Measurements from ENCODE around the gene NOP56.

NOP56 gene, protein sequence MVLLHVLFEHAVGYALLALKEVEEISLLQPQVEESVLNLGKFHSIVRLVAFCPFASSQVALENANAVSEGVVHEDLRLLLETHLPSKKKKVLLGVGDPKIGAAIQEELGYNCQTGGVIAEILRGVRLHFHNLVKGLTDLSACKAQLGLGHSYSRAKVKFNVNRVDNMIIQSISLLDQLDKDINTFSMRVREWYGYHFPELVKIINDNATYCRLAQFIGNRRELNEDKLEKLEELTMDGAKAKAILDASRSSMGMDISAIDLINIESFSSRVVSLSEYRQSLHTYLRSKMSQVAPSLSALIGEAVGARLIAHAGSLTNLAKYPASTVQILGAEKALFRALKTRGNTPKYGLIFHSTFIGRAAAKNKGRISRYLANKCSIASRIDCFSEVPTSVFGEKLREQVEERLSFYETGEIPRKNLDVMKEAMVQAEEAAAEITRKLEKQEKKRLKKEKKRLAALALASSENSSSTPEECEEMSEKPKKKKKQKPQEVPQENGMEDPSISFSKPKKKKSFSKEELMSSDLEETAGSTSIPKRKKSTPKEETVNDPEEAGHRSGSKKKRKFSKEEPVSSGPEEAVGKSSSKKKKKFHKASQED

DNA sequence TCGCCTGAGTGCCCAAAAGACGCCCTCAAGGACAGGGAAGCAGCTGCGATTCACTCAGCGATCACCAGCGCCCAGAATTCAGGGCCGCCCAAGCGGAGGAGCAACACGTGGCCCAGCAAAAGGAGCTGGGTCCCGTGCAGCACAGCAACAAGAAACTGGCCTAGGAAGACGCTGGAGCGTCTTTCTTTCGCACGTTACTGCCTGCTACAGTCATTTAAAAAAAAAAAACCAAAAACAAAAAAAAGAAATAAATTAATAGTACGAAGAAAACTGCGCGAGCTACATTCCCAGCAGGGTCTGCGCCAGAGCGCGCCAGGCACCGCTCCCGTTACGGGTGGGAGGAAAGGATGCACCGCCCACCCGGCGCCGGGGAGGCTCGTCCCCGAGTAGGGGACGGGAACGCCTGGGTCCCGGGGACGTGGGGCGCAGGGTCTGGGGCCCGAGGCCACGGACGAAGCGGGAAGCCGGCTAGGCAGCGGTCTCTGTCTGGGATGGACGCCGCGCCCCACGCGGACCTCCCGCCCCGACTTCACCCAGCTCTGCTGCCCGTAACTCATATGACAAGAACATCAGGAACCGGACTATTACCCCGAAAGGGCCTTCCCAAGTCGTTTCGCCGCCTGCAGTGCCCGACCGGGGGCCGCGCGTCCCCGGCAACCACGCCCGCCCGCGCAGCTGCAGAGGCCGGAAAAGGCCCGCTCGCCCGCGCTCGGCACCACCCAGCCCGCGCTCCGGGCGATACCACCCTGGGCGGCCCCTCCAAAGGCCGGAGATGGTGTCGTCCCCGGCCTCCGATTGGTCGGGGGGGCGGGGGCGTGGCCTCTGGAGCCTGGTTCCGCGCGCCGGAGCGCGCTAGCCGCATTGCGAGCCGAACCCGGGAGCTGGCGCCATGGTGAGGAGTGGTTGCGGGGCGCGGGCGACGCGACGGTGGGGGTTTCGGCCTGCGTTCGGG is at the start of gene NOP56:
TSS of gene NOP56 (plus strand) at position 861 of the 952 bp plus-strand sequence. CDS start at position 890, 29 bp downstream.
- peak; percentile 81 to 91 (median 90) for DNase-seq (ENCODE audit: low read depth in 4 of 4, low spot score in 1 of 4)

DNA sequence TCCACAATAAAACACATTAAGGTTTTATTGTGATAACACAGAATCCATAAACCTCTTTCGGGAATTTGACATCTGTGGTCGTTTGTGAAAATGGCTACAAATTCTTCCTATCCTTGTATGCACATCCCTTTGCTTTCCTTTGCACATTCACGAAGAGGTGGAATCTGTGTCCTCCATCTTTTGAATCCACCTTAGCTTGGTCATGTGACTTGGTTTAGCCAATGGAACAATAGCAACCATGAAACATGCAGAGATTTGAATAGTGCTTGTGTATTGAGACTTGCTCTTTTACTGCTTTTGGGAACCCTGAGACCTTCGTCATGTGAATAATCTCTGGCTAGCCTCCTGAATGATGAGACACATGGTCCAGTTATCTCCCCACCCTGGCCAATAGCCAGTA is 49.7 kb upstream of the NOP56 start:
- no peak for DNase-seq (ENCODE audit: low read depth in 4 of 4, low spot score in 1 of 4)

DNA sequence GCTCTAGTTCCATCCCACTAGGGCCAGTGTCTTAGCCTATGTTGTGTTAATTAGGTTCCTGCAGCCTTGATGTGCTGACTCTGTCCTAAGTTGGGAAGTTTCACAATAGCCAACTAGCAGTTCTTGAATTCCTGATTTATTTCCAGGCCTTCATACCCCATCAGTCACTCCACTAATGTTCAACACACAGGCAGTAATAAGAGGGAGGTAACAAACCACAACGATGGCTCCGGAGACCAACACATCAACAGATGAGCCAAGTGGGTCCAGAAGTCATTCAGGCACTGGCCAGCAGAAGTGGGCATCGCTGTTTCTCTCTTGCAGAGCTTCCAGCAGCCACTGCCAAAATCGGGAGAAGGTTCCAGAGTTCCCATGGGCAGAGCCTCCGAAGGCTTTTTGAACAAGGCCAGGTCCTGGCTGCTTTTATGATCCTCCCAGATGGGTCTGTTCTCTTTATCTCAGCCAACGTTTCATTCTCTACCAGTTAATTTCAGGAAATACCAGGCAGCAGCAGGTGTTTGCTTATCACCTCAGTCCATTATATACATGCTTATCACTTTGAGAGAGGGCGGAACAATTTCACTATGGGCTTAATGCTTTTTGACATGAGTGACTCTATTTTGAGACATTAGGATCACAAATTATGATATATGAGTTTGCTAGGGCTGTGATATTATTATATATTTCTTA is 48.5 kb upstream of the NOP56 start:
- no peak for DNase-seq (ENCODE audit: low read depth in 4 of 4, low spot score in 1 of 4)

DNA sequence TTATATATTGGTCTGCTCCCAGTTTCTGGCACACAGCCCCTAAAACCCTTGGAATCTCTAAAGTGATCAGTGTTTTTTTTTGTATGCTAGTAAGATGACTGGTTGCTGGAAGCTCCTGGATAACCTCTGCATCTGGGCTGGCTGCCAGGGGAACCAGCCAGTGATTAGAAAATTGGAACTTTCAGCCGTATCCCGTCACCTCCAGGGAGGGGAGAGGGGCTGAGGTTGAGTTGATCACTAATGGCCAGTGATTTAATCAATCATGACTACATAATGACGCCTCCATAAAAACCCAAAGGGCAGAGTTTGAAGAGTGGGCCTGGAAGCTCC is 48.0 kb upstream of the NOP56 start:
- no peak for DNase-seq (ENCODE audit: low read depth in 4 of 4, low spot score in 1 of 4)

DNA sequence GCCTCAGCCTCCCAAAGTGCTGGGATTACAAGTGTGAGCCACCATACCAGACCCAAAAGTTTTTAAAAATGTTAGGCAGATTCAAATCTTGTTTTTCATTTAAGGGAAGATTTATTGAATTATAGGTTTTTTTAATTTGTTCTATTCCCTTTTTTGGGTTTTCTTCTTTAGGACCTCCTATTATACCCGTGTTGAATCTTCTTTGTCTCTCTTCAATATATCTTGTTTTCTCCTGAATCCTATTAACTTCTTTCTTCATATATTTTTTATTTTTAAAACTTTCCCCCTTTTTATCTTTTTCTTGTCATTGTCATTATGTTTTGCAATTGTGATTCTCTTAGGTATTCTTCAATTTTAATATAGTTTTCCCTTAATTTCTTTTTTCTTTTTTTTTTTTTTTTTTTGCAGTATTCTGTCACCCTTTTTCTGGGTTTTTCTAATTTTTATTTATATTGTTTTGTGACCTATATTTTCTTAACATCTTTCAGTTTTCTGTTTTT is 45.9 kb upstream of the NOP56 start:
- DNase-seq (ENCODE audit: low read depth in 4 of 4, low spot score in 1 of 4), result no peak

DNA sequence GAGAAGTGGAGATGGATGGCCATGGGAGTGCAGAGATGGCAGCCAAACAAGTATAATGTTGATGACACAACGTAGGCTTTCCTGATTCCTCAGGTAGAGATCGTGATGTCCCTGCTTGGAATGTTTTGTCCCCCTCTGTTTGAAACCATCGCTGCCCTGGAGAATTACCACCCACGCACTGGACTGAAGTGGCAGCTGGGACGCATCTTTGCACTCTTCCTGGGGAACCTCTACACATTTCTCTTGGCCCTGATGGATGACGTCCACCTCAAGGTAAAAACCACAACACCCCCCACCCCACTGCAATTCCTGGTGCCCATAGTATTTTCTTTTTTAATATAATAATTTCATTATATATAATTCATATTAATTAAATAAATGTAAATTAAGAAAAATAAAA is 42.1 kb upstream of the NOP56 start:
- DNase-seq (ENCODE audit: low read depth in 4 of 4, low spot score in 1 of 4), result no peak

DNA sequence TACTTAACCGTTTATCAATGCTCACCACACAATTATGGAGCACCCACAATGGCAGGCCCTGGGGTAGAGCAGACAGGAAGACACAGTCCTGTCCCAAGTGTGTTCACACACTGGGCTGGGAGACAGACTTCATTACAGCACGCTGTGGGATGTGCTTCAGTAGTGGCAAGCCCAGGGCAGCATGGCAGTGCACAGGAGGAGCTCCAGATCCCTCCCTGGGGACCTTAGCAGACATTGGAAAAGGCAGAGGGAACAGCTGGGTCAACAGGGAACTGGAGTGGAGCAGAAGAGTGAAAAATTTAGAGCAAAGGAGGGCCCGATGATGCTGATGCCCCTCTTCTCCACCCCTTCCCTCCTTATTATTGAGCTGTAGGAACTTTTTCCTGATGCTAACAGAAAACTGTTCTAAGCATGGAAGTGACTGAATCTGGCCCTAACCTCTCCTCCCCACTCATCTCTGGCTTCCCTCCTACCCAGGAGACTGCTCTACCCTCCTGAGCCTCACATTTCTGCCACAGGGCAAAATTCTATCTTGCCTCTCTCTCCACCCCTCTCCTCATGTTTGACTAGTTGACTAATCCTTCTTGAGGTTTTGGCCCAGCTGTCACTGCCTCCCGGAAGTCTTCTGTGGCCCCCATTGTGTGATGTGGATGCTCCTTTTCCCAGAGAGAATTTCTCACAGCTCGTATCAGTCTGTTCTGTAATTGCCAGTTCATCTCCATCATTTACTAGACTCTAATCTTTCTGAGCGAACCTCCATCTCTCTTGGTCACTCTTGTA is 41.3 kb upstream of the NOP56 start:
- DNase-seq (ENCODE audit: low read depth in 4 of 4, low spot score in 1 of 4), result no peak

DNA sequence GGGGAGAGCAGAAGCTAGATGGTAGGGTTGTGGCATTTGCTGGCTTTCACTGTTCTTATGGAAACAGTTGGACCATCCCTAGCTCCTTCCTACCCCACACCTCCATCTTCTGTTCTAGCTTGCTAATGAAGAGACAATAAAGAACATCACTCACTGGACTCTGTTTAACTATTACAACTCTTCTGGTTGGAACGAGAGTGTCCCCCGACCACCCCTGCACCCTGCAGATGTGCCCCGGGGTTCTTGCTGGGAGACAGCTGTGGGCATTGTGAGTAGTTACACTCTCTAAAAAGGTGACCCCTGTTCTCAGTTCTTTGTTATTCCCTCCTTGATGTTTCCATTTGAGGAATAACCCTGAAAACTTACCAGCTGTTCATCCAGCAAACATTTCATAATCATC is 40.4 kb upstream of the NOP56 start:
- no peak for DNase-seq (ENCODE audit: low read depth in 4 of 4, low spot score in 1 of 4)

DNA sequence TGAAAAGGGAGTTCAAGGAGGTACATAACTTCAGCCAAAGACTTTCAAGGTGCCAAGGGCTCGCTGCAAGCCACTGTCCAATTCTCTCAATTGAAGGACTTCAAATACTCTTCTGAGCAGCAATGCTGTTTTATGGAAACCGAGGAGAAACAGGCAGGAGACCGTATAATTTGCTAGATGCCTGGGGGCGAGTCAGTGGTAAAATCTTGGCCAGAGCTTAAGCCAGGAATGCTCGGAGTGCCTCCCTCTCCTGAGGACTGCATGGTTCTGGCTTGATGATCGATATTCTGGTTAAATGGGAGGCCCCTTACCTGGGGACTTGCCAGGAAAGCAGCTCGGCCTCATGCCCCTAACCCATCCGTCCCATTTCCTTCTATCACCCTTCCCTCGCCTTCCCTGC is 35.8 kb upstream of the NOP56 start:
- no peak for DNase-seq (ENCODE audit: low read depth in 4 of 4, low spot score in 1 of 4)

DNA sequence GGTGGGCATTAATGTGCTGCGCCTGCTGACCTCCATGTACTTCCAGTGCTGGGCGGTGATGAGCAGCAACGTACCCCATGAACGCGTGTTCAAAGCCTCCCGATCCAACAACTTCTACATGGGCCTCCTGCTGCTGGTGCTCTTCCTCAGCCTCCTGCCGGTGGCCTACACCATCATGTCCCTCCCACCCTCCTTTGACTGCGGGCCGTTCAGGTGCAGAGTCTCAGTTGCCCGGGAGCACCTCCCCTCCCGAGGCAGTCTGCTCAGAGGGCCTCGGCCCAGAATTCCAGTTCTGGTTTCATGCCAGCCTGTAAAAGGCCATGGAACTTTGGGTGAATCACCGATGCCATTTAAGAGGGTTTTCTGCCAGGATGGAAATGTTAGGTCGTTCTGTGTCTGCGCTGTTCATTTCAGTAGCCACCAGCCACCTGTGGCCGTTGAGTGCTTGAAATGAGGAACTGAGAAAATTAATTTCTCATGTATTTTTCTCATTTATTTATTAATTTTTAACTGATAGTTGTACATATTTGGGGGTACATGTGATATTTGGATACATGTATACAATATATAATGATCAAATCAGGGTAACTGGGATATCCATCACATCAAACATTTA is 35.2 kb upstream of the NOP56 start:
- no peak for DNase-seq (ENCODE audit: low read depth in 4 of 4, low spot score in 1 of 4)

DNA sequence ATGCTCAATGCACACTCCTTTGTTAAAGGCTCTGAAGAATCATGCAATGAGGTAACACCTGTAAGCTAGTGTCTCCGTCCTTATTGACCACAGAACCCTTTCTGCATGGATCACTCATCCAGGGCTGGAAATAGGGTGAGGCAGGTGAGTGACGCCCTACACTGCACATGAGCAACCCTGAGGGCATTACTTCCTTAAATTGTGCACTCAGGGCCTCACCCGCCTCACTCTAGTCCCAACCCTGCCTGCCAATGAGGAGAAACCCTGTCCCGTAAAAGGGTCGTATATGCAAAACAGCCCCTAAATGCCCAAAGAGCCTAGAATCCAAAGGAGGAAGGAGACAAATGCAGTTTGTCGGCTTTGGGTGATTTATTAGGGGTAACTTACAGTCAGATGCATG is 33.6 kb upstream of the NOP56 start:
- no peak for DNase-seq (ENCODE audit: low read depth in 4 of 4, low spot score in 1 of 4)

DNA sequence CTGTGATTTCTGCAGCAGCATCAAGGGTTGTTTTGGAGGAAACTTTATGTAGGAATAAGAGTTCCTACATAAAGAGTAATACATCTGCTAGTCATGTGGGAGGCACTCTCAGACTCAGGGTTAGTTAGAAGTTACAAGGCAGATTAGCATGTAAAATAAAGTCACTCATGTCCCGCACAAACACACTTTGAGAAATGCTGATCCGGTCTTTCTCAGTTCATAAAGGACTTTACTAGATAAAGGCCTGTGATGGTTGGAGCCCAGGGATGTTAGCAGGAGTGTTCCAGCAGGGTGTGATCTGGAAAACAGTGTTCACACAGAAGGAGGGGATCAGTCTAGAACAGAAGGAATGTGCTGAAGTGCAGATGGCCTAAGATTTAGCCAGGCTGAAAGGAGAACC is 33.1 kb upstream of the NOP56 start:
- no peak for DNase-seq (ENCODE audit: low read depth in 4 of 4, low spot score in 1 of 4)

DNA sequence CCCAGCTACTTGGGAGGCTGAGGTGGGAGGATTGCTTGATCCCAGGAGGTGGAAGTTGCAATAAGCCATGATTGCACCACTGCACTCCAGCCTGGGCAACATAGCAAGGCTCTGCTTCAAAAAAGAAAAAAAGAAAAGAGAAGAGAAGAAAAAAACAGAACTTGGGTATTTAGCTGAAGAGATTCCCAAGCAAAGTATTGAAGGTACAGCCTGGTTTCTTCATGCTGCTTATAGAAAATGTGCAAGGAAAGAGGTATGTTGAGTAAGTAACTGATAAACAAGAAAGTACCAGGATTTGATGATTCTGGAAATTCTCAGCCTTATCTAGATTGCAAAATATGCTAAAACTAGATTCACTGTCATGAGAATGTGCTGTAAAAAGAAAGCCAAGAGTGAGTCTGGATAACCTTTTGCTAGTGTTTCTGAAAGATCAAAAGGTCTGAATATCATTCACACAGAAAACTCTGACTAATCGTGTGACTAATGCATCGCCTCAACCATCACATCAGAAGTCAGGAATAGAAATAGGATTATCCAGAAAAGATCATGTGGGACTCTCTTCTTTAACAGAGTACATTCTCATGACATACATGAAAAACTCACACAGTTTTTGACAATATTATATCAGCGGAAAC is 32.4 kb upstream of the NOP56 start:
- DNase-seq (ENCODE audit: low read depth in 4 of 4, low spot score in 1 of 4), result no peak

DNA sequence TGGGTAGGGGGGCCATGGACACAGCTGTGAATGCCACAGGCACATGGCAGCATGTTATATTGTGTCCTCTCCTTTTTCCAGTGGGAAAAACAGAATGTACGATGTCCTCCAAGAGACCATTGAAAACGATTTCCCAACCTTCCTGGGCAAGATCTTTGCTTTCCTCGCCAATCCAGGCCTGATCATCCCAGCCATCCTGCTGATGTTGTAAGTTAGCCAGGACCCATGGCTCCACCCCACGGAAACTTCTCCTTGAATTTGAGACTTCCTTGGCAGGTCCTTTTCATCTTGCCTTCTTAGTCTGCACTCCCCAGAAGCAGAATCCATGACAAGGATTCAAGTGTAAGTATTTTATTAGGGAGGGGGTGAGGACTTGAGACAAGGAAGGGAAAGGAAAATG is 28.2 kb upstream of the NOP56 start:
- no peak for DNase-seq (ENCODE audit: low read depth in 4 of 4, low spot score in 1 of 4)

DNA sequence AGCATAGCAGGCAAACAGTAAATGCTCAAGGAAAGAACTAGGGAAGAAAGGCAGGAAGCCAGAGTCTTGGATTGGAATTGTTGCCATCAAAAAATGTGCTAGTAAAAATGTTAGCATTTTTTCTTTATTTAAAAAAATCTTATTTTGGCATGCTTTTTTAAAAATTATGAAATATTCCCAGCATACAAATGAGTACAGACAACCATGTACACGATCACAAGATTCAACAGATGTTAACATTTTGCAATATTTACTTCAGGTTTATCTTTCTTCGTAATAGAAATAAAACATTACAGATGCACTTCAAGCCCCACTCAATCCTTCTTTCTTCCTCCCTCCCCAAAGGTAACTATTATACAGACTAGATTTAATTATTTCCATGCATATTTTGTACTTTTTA is 27.4 kb upstream of the NOP56 start:
- DNase-seq (ENCODE audit: low read depth in 4 of 4, low spot score in 1 of 4), result no peak

DNA sequence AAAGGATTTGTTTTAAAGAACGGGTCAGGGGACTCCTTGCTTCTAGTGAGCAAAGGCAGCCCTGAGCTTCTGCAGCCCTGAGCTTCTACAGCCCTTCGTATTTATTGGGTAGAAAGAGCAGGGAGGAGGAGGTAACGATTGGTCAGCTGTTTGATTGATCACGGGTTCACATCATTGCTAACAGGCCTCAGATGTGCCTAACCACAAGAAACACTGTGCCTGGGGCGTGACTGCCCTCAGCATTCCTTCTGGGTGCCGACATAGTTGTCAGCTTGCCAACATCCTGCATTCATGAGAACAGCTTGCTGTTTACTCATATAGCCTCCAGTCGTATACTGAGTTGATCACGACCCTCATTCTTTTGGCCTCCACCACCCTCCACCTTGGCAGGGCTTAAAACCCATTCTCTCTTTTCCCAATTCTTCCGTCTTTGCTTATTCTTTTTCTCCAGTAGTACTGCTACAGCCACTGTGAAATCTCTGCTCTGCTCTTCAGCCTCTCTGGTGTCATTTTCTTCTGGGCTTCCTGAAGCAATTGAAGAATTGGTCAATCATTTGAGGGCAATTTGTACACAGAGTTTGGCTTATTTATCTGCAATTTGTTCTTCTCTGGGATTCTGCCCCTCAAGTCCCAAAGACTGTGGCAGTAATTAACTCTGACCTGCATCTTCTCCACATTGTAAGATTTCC is 25.4 kb upstream of the NOP56 start:
- no peak for DNase-seq (ENCODE audit: low read depth in 4 of 4, low spot score in 1 of 4)

DNA sequence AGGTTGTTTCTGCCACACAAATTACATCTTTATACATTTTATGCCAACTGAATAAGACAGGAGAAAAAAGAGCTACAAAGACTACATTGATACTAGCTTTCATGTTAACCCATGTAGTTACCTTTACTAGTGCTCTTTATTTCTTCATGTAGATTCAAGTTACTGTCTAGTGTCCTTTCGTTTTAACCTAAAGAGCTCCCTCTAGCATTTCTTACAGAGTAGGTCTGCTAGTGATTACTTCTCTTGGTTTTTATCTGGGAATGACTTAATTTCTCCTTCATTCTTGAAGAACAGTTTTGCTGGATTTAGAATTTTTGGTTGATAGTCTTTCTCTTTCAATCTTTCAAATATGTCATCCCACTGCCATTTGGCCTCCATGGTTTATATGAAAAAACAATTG is 21.2 kb upstream of the NOP56 start:
- DNase-seq (ENCODE audit: low read depth in 4 of 4, low spot score in 1 of 4), result no peak

DNA sequence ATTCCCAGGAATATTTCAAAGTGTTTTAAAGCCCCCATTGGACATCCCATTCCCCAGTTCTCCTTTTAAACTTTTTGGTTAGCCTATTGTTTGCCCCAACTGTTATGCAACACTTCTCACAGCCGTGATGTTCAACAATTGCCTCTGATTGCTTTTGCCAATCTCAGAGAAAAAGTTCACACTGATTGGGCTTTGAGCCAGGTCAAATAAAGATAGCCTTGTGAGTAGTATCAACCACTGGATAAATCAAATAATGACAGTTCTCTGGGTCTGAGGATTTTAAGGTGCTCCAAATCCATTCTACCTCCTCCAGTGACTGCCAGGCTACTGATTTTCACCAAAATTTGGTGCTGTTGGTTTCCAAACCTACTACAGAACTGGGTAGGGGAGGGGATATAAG is 19.1 kb upstream of the NOP56 start:
- no peak for DNase-seq (ENCODE audit: low read depth in 4 of 4, low spot score in 1 of 4)

DNA sequence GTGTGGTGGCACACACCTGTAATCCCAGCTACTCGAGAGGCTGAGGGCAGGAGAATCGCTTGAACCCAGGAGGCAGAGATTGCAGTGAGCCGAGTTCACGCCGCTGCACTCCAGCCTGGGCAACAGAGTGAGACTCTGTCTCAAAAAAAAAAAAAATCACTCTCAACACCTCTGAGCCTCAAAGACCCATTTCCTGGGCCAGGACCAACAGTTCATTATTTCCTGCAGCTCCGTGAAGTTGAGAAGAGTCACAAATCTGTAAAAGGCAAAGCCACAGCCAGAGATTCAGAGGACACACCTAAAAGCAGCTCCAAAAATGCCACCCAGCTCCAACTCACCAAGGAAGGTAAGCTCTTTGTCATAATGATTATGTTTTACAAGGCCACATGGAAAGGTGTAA is 15.2 kb upstream of the NOP56 start:
- DNase-seq (ENCODE audit: low read depth in 4 of 4, low spot score in 1 of 4), result no peak

Data from stimulated activated CD4-positive, alpha-beta T cell treated with anti-CD3 and anti-CD28 coated beads, Interleukin-1b, Interleukin-23, amount 100 ng/mL, for 24 hours (primary cell).